GM21381 (cell line): ENCODE data around the gene ZNF777.
"Not testable (repeated sequence)": the region's sequence is repeated elsewhere in the genome, so short reads cannot be mapped to it uniquely, and the experiment has no call there.

ENCODE experiments used
- ATAC-seq: cut with Tn5 transposase; IDR thresholded peaks from one replicate; pipeline ENCODE4 v1.9.1; 2021; ENCODE audit warnings: mild to moderate bottlenecking, moderate library complexity; ENCODE audit not compliant: unreplicated experiment

The ZNF777 gene

DNA sequence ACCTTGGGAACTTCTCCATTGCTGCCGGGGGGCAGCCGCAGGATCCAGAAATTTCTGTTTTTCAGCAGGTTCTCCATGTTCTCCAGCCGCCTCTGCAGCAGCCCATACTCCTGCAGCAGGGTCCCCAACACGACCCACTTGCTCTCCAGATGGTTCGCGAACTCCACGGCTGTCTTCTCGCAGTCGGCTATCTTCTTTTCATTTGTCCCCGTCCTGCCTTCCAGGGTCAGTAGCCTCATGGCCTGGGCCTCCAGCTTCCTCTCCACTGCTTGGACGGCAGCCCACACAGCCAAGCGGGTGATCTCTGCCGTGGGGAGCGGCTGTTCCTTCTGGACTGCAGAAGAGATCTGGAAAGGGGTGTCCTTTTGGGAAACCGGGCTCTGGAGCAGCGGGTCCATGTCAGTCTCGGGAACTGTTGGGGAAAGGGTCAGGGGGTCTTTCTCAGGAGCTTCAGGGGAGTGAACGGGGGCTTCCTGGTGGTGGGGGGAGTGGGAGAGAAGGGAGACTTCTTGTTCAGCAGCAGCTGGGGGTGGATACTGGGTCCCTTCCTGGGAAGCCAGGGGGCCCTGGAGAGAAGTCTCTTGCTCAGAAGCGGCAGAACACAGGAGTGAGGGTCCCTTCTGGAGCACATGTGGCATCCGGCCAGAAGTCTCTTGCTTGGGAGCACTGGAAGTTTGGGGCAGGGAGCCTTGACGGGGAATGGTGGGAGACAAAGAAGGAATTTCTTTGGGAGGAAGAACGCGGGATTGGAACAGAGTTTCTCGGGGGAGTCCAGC, 5.5 kb downstream of the ZNF777 start:
- no peak for ATAC-seq

DNA sequence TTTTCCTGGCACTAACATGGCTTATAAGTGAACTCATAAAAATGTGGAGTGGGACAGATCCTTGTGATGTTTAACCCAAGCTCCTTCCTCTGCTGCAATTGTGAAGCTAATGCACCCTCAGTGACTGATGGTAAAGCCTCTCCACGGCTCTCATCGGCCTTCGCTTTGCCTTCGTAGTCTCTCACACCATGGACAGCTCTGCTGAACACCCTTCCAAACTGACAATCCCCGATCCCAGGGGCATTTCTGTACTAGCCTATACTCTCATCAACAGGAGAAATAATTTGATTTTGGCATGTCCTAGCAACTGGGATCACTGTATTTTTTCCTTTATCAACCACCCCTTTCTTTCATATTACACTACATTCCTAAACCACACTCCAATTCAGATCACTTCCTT, 6.1 kb downstream of the ZNF777 start:
- ATAC-seq: no peak

DNA sequence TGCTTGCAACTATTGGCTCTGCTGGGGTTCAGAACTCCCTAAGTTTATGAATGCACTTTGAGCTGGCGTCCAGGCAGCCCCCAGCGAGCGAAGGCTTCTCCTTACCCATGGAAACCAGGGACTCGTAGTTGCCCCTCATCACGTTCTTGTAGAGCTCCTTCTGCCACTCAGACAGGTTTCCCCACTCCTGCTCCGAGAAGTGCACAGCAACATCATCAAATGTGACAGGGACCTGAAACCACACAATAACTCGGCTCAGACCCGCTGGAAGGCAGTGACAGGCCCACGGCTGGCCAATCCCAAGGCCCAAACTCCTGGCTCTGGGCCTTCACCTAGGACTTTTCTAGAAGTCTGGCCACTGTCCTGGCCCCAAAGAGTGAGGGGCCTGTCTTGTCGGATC, 6.9 kb downstream of the ZNF777 start:
- no peak for ATAC-seq

DNA sequence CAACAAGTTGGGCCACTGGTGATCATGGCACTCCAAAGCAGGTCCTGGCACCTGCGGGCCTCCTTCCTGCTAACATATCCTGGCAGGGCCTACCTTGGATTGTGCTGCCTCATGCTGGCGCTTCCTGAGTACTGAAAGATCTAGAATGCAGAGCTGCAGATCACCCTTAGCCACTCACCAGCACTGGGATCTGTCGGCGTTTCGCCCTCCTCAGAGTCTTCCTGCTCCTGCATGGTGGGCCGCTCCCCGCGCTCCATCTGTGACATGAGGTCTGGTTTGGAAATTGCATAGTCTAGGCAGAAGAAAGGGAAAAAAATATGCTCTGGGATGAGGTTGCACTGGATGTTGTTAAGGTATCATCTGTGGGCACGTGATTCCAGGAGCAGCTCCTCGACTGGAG, 10.0 kb downstream of the ZNF777 start:
- ATAC-seq: no peak

DNA sequence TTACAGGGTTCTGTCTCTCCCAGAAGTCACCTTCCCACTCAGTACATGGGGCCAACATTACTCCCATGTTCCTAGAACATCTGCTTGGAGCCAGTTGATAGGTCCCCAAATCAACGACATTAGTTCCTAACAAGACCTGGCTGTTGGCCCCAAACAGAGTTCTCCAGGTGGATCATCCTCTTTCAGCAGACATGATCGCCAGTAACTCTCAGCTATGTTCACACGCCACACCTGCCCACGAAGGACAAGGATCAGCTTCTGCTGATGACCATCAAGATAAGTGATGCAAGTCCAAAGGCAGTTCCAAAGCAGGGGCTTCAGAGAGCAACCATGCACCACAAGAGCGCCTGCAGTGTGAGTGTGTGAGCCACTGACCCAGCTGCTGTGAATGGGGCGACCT, 11.0 kb downstream of the ZNF777 start:
- ATAC-seq: no peak

DNA sequence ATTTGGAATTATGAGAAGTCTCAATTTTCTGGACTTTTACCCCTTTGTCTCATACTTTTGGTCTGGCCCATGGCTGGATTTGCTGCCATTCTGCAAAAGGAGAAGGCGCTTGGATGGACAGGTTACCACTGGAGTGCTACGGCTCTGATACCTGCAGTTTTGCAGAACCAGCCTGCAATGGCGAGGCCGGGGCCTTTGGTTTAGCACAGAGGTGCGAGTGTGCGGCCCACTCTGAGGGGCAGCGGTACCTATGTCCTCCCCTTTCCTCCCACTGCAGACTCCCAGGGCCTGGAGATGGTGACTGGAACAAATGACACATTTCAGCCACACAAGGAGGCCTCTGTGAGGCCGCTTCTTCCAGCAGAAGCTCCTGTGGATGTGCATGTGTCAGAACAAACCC, 11.9 kb downstream of the ZNF777 start:
- ATAC-seq: no peak

DNA sequence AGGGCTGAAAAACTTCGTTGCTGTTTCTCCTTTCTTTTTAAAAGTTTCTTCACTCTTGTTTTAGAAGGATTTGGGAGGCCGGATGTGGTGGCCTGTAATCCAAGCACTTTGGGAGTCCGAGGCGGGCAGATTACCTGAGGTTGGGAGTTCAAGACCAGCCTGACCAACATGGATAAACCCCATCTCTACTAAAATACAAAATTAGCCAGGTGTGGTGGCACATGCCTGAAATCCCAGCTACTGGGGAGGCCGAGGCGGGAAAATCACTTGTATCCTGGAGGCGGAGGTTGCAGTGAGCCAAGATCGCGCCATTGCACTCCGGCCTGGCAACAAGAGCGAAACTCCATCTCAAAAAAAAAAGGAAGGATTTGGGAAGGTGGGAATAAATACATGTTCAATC, 14.8 kb downstream of the ZNF777 start:
- ATAC-seq: not testable (repeated sequence)

DNA sequence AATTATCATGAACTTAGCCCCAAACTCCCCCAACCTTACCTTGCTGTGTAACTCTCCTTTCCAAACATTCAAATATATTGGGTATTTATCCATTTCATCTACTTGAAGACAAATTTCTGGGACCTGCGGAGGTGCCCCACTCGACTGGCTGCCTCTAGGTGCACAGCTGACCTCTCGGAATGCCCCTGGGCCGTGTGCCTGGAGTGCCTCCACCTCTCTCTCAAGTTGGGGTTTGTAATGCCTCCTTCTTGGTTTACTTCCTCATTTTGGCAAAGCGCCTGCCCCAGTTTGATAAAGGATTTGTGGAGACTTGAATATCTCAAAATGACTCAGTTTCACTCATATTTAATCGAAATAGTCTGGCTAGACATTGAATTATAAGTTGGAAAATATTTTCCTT, 16.6 kb downstream of the ZNF777 start:
- no peak for ATAC-seq

DNA sequence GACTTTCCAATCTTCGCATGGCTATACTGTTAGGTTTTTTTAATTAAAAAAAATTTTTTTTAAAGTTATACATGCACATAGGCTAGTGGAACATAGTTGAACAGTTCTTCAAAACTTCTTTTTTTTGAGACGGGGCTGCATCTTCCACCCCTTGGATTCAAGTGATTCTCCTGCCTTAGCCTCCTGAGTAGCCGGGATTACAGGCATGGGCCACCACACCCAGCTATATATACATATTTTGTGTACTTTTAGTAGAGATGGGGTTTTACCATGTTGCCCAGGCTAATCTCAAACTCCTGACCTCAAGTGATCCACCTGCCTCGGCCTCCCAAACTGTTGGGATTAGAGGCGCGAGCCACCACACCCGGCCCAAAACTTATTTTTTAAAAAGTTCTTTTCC, 17.3 kb downstream of the ZNF777 start:
- no peak for ATAC-seq

DNA sequence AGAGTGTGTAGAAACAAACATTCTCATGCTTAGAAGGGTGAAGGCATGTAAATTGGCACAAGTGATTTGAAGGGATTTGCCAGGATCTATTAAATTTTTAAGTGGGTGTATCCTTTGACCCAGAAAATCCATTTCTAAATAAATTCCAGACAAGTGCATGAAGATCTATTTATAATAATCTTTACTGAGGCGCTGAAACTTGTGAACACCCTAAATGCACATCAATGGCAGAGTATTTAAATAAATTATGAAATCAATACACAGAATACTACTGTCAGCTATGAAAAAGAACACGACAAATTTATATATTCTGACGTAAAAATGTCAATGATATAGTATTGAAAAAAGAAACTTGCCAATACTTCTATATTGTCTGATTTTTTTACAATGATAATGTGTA, 17.9 kb downstream of the ZNF777 start:
- no peak for ATAC-seq

DNA sequence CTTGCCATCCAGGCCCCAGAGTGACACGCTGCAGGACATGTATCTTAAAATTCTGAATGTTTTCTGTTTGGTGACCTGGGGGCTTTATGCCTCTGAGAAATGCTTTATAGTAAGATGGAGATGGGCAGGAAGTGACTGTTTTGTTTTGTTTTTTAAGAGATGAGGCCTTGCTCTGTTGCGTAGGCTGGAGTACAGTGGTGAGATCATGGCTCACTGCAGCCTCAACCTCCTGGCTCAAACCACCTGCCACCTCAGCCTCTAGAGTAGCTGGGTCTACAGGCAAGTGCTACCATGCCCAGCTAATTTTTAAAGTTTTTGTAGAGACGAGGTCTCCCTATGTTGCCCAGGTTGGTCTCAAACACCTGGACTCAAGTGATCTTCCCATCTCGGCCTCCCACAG, 20.6 kb downstream of the ZNF777 start:
- ATAC-seq: no peak

DNA sequence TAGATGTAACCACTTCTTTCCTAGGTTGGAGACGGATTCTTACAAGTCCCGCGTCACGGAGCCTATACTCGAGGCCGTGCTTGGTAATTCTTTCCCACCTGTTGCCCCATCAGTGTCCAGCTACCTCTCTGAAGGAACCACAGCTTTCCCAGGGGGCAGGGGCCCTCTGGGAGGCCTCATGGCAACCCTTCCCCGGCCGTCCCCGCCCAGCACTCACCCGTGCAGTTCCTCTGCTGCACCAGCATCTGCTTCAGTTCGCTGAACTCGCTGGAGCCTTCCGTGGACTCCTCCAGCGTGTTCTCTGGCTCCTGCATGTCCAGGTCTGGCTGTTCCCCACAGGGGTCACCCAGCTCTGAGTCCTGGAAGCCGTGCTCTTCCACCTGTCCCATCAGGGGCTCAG, 24.5 kb downstream of the ZNF777 start:
- ATAC-seq: no peak

DNA sequence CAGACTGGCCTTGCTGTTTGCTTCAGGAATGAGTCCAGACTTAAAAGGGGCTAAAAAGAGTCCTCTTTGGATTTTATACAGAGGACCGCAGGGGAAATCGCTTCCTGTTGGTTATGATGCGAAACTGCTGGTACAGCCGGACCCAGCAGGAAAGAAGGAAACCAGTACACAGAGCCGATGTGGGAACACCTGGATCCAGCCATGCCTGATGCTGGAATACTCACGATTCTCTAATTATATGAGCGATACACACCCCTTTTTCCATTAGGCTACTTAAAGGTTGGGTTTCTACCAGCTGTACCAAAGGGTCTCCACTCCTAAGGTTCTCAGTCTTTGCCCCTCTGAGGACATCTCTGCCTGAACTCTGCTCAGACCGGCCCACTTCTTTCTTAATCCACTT, 27.7 kb downstream of the ZNF777 start:
- ATAC-seq: no peak

DNA sequence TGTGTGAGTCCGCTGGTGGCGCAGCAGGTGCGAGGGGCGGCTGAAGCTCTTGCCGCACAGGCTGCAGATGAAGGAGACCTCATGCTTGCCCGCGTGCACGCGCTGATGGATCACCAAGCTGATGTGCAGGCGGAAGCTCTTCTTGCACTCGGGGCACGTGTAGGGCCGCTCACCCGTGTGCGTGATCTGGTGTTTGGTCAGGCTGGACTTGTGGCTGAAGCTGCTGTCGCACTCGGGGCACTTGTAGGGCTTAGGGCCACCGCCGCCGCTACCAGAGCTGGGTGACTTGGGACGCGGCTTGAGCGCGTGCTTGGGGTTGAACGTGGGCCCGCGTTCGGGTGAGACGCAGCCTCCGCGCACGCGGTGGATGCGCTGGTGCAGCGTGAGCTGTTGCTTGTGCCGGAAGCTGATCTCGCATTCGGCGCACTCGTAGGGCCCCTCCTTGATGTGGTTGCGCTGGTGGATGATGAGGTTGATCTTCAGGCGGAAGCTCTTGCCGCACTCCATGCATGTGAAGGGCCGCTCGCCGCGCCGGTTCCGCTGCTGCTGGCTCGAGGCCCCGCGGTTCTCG, 28.7 kb downstream of the ZNF777 start:
- no peak for ATAC-seq

DNA sequence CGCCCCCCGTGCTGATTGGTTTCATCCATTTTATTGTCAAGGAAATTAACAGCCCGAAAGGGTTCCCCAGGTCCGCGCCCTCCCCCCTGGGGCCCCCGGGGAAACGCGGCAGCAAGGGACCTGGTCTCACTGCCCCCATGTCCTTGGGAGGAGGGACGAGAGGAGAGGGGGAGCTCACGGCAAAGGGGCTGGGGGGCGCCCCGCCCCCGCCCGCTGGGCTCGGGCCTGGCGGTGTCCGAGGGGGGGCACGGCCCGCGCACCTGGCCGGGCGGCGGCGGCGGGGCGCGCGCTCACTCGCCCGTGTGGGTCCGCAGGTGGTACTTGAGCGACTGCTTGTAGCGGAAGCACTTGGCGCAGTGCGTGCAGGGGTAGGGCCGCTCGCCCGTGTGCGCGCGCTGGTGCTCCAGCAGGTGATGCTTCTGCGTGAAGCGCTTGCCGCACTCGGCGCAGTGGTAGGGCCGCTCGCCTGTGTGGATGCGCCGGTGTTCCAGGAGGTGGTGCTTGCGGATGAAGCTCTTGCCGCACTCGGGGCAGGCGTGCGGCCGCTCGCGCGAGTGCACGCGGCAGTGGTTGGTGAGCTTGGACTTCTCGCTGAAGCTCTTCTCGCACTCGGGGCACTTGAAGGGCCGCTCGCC, 29.3 kb downstream of the ZNF777 start:
- ATAC-seq: no peak

DNA sequence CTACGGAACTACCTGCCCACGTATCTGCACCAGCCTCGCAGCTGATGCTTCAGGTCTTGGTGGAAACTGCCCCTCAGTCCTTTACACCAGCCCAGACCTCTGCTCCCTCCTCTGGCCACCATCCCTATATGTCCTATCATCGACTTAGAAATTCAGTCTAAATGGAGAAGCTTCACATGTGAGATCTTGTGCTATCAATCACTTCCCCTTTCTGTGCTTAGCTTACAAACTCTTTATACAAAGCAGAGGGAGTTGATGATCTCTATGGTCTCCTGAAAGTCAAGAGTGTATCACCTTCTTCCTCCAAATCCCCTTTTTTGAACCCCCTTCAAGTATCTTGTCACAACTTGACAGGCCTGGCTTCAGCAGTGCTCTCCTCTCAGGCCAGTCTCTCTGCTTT, 30.7 kb downstream of the ZNF777 start:
- no peak for ATAC-seq

DNA sequence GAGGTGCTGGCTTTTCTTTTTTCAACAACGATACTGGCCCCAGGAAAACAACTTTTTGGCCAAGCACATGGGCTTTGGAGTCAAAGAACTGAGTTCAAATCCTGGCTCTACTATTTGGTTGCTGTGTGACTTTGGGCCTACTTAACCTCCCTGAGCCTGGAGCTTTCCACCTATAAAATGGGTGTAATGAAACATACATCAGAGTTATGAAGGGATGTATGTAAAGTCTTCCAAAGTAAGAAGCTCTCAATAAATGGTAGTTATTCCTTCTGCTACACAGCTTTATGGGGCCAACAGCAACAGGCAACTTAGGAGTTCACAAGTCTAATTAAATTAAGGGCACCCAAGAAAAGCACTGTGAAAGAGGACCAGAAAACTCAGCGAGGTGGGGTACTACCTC, 33.0 kb downstream of the ZNF777 start:
- no peak for ATAC-seq

DNA sequence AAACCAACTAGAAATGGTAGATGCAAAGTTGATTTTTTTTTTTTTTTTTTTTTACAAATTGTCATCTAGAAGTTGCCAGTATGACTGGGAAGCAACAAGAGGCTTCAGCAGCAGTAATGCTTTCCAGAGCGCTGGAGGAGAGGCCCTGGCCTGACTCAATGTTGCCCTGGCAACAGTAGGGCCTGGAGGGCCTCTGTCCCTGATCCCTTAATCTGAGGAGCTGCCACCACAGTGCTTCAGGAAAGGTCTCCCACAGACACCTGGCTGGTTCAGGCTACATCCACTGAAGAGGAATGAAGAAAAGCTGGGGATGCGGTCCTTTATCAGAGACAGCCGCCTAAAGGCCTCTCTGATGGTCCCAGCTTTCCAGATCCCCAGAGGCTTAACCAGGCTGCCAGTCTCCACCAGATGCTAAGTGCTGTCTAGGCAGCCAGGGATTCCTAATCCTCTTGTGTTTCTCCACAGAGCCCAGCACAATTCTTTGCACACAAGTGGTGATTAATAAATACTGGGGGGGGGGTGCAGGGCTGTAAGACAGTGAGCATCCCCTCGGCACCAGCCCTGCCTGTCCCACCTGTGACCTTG, 33.7 kb downstream of the ZNF777 start:
- ATAC-seq: no peak

DNA sequence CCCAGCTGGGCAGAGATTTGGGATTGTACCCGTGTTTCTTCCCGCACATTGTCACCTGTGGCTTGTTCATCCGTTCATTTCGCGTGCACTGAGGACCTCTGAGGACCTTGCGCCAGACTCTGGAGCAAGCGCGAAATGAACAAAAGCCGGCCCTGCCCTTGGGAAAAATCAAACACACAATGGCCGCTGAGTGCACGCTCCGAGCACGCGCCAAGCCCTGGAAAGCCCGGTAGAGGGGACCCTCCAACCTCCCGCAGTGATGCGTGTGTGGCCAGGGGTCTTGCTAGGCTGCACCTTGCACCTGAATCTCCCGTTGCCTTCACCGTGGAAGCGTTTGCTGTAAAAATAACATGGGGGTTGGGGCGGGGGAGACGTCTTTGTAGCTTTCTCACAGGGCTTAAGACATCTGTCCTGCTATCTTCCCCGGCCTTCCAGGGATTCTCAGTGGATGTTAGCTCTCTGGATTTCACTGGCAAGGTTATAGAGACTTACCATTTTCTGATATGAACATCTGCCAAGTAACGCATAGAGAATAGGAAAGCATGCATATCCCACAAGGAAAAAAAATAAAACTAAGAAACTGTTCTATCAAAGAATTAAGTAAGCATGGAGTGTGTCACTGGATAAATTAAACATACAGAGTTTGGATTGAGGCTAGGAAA, 37.3 kb downstream of the ZNF777 start:
- no peak for ATAC-seq

DNA sequence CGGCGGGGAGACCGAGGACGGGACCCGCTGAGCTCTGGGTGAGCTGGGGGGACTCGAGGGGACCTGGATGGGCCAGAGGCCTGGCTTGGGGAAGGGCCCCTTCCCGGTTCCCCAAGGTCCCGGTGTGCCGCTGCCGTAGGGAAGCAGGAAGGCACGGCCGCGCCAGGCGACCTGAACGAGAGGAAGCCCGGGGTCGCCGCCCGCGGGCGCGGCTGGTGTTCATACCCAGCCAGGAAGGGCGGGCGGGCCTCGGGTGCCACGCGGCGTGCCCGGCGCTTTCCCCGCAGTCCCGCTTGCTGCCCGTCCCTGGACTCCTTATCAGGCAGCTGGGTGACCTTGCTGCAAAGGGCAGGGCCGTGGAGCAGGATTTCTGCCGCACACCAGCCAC, 38.0 kb downstream of the ZNF777 start:
- ATAC-seq: peak; percentile 11

DNA sequence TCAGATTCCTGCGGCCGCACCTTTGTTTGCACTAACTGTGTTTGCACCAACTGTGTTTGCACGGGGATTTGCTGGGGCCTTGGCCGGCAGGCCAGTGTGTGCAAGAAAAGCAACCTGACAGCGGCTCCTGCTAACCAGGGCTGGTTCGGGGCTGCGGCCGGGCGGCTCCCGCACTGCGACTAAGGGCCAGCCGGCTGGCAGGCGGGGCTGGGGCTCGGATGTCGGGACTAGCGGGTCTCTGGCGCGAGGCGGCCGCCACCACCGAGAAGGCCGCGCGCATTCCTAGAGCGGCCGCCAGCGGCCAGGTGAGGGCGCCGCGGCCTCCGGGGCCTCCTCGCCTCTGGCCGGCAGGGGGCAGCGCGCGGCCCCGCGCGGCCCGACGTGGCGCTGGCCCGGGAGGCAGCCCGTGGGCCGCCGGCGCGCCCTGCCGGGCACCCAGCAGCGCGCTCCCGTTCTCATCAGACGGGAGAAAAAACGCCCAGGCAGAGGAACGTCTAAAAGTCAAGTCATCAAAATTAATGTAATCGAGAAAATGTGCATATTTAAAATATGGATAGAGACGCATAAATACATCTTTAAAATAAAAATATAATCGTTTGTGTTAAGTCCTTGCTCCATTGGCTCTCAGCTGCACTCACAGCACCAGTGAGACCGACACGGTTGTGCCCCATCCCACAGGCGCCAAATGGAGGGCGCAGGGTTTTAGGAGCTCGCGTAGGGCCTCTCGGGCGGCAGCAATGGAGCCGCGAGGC, 38.5 kb downstream of the ZNF777 start:
- peak; percentile 96 for ATAC-seq
